Right hindlimb (tissue), 1 donor: ENCODE results near the gene DHX40.
"Not testable (repeated sequence)": the region's sequence is repeated elsewhere in the genome, so short reads cannot be mapped to it uniquely, and the experiment has no call there.

Experiments
- DNase-seq: peaks from one replicate; pipeline ENCODE4 v3.0.0-alpha.2; 2018

DHX40 gene, protein sequence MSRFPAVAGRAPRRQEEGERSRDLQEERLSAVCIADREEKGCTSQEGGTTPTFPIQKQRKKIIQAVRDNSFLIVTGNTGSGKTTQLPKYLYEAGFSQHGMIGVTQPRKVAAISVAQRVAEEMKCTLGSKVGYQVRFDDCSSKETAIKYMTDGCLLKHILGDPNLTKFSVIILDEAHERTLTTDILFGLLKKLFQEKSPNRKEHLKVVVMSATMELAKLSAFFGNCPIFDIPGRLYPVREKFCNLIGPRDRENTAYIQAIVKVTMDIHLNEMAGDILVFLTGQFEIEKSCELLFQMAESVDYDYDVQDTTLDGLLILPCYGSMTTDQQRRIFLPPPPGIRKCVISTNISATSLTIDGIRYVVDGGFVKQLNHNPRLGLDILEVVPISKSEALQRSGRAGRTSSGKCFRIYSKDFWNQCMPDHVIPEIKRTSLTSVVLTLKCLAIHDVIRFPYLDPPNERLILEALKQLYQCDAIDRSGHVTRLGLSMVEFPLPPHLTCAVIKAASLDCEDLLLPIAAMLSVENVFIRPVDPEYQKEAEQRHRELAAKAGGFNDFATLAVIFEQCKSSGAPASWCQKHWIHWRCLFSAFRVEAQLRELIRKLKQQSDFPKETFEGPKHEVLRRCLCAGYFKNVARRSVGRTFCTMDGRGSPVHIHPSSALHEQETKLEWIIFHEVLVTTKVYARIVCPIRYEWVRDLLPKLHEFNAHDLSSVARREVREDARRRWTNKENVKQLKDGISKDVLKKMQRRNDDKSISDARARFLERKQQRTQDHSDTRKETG

DNA sequence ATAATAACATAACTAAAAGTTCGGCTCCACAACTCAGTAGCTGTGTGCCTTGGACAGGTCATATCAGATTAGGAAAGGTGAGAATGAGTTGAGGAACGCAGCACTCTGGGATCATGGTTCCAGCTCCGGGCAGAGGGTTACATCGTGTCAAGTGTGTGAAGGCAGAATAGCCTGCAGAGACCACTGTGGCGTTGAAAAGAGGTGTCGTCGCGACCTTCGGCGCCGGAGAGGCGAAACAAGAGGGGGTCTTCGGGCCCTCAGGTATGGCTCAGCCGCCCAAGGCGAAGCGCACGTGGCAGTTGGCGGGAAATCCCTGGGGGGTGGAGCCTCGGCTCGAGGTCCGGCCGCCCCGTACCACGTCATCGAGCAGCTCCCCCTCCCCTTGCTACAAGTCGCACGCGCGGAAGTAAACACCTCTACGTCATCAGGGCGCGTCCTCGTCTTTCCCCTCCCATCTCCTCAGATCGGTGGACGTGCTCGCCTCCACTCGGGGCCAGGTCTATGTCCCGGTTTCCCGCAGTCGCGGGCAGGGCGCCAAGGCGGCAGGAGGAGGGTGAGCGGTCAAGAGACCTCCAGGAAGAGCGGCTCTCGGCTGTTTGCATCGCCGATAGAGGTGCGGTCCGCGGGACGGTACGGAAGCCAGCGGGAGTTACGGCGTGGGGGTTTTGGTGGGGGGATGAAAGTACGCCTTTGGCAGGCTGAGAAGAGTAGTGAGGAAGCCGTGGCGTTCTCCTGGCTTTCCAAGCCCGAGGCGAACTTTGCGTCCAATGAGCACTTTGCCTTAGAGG is at the start of gene DHX40:
DHX40 (plus strand) TSS at position 440 of the 788 bp plus-strand sequence; CDS start at position 502, 62 bp downstream.
- DNase-seq = peak; percentile 95

DNA sequence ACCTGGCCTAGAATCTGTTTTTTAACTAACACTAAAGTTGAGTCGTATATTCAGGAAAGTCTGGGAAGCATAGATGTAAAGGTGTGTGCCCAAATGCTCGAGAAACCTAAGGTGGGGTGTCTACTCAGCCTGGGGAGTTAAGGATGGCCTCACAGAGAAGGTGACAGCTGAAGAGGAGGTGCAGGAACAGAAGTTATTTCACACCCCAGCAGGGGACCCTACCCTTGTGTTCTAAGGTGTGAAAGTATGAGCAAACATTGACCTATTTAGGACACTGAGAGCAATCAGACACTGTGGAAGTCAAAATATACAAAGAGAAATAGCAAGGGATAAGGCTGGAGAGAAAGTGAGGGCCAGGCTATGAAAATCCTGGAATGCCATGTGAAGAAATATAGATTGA is 49.0 kb upstream of the DHX40 start:
- no peak for DNase-seq

DNA sequence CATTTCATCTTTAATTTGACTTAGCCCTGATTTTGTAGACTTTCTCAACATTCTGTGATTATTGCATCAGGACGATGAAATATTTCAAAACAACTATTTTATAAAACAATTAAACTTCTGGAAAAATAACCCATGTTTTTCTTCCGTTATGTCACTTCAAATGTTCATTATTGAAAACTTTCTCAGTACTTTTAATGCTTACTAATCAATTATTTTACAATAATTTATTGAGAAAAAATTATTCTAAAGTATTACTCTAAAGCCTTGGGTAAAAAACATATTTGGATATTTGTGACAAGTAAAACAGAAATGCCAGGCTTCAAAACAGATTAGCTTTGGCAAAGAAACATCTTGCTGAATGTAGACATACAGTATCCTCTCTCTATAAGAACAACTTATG is 46.3 kb upstream of the DHX40 start:
- no peak for DNase-seq

DNA sequence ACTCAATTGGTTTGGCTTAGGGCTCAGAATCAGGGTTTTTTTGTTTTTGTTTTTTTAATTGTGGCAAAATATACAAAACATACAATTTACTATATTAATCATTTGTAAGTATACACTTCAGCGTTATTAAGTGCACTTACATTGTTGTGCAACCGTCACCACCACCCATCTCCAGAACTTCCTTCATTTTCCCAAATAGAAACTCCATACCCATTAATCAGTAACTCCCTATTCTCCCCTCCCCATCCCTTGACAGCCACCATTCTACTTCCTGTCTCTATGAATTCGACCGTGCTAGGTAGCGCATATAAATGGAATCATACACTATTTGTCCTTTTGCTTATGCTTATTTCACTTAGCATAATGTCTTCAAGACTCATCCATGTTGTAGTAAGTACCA is 45.2 kb upstream of the DHX40 start:
- DNase-seq = no peak

DNA sequence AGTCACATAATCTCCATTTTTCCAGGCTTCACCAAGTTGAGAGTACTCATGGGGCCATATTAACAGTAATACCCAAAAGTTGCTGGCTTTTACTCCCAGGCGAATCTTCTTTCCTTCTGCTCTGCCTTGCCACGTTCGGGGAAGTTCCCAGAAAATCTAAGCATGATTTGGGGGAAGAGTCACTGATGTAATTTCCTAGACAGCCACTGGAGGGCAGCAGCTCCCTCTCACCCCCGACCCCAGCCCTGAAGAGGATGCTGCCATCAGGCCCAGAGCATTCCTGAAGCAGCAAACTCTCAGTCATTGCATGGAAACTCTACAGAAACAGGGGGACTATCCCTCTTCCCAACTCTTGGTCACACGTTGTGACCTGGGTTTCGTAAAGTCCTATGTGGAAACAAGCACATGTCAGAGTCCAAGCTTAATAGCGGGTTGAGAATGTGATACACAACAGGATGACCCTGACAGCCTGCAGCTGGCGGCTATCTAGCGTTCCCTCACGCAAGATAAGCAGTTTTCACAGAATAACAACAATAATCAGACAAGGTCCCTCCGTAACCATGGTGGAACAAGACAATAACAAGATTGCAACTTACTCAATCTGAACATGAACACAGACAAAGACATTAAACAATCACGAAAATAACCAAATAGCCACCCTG is 43.8 kb upstream of the DHX40 start:
- DNase-seq = peak; percentile 44

DNA sequence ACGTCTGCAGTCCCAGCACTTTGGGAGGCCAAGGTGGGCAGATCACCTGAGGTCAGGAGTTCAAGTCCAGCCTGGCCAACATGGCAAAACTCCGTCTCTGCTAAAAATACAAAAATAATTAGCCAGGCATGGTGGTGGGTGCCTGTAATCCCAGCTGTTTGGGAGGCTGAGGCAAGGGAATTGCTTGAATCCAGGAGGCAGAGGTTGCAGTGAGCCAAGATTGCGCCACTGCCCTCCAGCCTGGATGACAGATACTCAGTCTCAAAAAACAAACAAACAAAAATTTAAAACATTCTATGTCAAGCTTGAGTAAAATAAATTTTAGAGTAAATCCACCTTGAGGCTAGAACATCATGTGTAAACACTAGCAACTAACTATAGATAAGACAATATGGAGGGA is 40.5 kb upstream of the DHX40 start:
- not testable (repeated sequence) for DNase-seq

DNA sequence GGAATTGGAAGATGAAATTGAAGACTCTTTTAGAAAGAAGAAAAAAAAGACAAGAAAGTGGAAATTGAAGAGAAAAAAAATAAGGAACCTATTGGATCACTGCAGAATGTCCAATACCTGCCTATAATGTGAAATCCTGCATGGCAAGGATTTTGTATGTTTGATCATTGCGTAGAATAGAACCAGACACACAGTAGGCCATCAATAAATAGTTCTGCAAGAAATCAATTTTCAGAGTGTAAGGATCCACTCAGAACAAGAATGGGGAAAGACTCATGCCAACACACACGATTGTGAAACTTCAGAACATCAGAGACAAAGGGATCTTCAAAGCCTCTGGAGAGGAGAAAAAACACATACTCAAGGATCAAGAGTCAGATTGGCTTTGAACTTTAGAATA is 39.7 kb upstream of the DHX40 start:
- DNase-seq = no peak

DNA sequence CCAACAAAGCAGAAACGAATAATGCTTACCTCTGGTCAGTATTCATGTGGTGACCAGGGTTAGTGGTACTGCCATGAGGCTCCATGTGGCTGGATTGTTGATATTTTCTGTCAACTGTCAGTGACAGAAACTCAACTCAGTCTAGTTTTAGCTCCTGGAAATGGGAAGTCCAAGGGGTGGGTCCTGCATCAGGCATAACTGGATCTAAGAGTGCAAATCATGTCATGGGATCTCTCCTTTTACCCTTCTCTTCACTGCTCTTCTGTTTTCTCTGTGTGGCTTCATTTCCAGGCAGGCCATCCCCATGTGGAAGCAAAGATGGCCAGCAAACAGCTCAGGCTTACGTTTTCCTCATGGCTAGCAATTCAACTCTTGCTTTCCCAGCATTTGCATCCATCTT is 39.0 kb upstream of the DHX40 start:
- no peak for DNase-seq

DNA sequence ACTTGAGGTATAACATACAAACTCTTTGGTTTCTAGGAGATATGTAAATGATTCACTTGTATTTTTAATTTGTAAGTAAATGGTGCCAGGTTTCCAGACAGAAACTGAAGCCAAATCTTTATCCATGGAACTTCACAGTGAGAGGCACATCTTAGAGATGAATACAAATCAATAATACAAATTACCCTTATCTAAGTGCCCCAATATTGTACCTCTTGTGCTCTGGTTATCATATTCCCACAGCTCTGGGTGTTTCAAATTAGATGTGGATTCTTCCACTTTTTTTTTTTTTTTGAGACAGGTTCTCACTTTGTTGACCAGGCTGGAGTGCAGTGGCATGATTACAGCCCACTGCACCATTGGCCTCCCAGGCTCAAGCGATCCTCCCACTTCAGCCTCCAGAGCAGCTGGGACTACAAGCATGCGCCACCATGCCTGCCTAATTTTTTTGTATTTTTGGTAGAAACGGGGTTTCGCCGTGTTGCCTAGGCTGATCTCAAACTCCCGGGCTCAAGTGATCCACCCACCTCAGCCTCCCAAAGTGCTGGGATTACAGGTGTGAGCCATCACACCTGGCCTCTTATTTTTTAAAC is 38.0 kb upstream of the DHX40 start:
- no peak for DNase-seq

DNA sequence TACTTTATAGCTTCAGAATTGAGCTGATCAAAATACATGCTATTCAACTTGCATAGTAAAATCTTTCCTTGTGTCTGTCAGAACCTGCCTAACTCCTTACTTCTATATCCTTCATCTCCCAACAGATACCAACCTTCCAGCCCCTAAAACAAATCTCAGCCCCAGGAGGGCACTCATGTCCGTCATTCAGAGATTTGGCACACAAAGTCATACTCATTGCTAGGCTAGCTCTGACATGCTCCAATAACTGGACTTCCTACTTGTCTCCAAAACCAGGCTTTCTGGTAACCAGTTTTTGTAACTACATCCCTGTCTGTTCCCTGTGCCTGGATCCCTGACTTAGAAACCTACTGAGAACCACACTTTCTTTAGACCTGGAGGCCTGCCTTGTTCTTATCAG is 37.5 kb upstream of the DHX40 start:
- no peak for DNase-seq

DNA sequence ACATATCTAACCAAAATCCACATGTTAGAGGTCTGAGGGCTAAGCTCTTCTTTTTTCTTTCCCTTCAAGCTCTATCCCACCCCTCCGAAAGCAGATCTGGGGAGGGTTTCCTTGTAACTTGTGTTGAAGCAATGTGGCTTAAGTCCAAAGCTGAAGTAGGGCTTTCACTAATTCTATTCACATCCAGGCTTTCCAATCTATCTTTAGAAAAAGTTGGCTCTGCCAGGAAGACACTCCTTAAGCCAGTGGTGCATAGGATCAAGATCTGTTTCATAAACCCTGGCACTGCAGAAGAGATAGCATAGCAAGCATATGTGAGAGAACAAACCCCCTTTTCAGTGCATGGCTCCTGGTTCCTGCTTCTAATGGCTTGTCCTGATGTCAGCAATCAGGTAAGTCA is 34.9 kb upstream of the DHX40 start:
- no peak for DNase-seq

DNA sequence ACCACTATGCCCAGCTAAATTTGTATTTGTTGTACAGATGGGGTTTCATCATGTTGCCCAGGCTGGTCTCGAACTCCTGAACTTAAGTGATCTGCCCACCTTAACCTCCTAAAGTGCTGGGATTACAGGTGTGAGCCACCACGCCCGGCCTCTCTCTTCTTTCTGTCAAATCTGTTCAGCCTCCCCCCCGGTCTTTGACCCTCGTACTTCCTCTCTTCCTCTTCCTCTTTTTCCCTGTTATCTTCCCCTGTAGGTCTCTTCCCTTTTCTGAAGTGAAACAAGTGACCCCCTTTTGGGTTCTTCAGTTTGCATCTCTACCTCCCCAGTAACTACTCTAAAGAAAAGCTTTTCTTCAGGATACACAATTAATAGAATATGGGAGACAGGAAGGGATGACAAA is 31.7 kb upstream of the DHX40 start:
- DNase-seq = no peak

DNA sequence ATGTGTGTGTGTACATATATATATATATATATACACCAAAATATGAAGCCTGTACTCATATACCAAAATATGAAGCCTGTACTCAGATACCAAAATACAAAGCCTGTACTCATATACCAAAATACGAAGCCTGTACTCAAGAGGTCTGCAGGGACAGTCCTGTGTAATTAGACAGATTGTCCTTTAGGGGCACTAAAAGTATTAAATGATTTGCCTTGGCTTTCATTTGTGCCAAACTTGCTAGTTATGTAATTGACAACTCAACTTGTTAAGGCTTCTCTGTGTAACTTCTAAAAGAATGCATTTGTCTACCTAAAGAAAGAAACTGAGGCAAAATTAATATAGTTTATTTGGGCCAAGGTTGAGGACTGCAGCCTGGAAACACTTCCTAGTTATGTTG is 30.8 kb upstream of the DHX40 start:
- DNase-seq = no peak

DNA sequence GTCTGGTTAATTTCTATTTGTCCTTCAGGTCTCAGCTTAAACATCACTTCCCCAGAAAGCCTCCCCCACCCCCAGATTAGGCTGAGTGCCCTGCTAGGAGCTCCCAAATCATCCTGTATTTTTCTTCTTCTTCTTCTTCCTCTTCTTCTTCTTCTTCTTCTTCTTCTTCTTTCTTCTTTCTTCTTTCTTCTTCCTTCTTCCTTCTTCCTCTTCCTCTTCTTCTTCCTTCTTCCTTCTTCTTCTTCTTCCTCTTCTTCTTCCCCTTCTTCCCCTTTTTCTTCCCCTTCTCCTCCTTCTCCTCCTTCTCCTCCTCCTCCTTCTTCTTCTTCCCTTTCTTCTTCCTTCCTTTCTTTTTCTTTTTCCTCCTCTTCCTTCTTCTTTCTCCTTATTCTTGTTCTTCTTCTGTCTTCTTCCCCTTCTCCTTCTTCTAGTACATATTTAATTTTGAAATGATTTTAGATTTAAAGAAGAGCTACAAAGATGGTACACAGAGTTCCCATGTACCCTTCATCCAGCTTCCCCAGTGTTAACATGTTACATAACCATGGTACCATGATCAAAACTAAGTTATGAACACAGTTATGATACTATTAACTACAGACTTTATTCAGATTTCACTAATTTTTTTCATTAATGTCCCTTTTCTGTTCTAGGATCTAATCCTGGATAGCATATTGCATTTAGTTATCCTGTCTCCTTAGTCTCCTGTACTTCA is 27.1 kb upstream of the DHX40 start:
- no peak for DNase-seq

DNA sequence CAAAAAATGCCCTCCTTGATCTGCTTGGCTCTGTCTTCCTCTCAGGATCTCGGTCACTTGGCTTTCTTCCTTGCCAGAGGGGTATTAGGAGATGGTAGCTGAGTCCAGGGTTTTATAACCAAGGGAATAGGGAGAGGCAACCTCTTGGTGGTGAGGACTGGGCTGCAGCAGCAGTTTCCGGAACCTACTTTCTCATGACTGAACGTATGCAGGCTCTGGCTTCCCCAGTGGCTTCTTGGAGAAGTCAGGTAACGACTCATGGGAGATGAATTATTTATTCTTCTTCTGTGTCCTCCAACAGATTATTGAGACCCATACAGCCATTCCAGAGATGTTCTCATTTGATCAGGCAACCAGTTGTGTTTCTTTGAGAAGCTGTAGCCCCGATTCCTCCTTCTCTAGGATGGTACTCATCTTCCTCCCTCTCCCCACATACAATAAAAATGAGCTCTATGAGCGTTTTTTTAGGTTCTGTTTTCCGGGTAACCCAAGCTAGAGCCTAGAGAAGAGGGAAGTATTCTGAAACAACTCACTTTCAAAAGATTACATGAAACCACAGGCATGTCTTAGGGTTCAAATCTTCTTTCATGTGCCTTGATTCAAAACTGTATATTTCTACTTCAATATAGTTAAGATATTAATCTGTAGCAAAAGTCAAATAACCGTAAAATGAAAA is 22.3 kb upstream of the DHX40 start:
- no peak for DNase-seq

DNA sequence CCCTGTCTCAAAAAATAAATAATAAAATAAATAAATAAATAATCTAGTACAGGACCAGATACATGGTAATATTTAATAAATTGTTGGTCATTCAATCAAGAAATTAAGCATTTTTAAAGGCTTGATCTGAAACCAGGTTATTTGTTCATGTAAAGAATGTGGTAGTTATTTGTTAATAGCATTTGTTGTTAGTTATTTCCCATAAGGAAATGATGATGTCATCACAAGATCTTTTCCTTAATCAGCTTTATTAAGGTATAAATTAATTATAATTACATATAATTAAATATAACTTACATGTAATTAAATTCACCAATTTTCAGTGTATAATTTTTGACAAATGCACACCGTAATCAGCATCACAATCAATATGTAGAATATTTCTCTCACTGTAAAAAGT is 19.5 kb upstream of the DHX40 start:
- DNase-seq = no peak

DNA sequence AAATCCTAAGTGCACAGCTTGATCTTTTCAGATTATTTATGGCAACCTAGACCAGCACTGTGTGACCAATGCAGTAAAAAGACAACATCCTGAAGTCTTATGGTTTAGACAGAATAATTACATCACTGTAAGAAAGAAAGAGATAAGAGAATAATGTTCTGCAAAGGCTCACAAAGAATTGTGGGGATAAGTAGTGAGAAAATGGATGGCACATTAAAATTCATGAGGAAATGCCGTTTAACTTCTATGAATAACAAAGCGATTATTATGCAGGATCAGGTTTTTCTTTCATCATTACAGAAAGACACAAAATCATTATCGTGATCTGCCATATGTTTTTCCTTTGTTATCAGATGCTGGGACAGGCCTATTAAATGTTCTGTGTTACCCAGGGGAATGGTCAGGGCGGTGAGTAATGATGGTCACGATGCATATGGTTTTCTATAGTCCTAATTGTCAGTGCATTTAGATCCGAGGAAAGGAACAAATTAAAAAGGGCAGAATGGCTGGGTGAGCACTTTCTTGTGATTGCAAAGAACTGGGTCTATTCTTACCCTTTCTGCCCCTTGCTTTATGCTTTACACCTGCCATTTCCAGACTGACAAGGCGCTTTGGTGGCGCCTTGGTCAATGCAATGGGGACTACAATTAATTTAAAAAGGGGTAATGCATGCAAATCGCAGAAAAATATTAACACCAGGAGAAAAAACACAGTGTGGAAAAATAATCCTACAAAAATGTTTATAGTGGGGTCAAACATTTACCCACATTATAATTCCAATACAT is 18.1 kb upstream of the DHX40 start:
- DNase-seq = no peak

DNA sequence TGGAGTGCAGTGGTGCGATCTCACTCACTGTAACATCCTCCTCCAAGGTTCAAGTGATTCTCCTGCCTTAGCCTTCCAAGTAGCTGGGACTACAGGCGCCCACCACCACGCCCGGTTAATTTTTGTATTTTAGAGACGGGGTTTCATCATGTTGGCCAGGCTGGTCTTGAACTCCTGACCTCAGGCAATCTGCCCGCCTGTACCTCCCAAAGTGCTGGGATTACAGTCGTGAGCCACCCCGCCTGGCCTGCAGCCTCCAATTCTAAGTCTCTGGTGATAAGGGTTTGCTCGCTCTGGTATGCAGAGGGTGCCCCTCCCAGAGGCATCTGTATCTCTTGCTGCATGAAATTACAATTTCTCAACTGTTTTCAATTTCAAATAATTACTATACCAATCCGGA is 16.4 kb upstream of the DHX40 start:
- DNase-seq = not testable (repeated sequence)

DNA sequence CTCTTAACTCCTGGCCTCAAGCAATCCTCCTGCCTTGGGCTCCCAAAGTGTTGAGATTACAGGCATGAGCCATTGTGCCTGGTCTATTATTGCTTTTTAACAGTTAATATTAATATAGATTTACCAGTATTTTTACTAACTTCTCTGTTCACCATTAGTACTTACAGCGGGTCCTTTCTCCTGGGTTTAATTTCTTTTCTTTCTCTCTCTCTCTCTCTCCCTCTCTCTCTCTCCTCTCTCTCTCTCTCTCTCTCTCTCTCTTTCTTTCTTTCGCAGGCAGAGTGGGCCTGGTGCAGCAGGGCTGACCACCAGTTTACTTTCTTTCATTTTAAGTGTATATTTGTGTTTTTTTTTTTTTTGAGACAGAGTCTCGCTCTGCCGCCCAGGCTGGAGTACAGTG is 14.7 kb upstream of the DHX40 start:
- DNase-seq = no peak

DNA sequence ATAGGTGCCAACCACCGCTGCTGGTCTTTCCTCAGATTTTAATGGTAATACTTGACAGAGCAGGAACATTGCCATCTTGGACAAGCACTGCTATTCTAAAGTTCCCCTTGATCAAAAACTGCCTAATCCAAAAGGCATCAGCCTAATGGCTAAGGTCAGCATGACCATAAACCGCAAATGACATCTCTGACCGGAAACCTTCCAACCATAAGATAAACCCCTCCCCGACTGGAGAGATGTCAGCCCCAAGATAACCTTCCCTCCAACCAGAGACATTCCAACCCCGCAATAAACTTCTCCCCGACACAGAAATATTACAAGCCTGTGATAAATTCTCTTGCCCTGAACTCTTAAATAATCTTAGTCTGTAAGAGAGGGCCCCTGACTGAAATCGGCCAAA is 7.4 kb upstream of the DHX40 start:
- DNase-seq = no peak
